Tibial artery (tissue), 4 donors: Measurements from ENCODE around the gene DNAJB14.

Source experiments
- DNase-seq, 2 donors: peaks; one replicate each; pipeline ENCODE4 v3.0.0-alpha.2; 2019
- H3K27ac ChIP-seq, 2 donors: fragments of 200-600 bp; sonication (generic) in 1 of 2; 1 replicate in 1 of 2; 2 replicates in 1 of 2; pipeline ENCODE4 v1.5.1; 2018 to 2019; ENCODE audit warnings: mild to moderate bottlenecking in 1 of 2
- H3K27me3 ChIP-seq, 2 donors: fragments of 200-600 bp; sonication (generic) in 1 of 2; one replicate each; pipeline versions ENCODE4 v1.5.1 to v1.6.0; 2016 to 2019
- H3K36me3 ChIP-seq, 3 donors: fragments of 200-600 bp; sonication (generic) in 2 of 3; one replicate each; pipeline ENCODE4 v1.5.1; 2016 to 2019; ENCODE audit warnings: mild to moderate bottlenecking in 2 of 3
- H3K4me1 ChIP-seq, 4 donors: fragments of 200-600 bp; sonication (generic) in 2 of 4; 1 replicate in 3 of 4; 2 replicates in 1 of 4; pipeline ENCODE4 v1.5.1; 2016 to 2019
- H3K4me3 ChIP-seq, 2 donors: fragments of 200-600 bp; sonication (generic) in 1 of 2; 1 replicate in 1 of 2; 2 replicates in 1 of 2; pipeline ENCODE4 v1.5.1; 2018 to 2019; ENCODE audit warnings: mild to moderate bottlenecking in 2 of 2
- H3K9me3 ChIP-seq, 3 donors: fragments of 200-600 bp; sonication (generic) in 1 of 3; one replicate each; pipeline ENCODE4 v1.5.1; 2016 to 2019
- intact Hi-C: fragments of 100-400 bp; cut with DNase I; formaldehyde crosslinking; loops from one replicate; pipeline ENCODE4 v1.15.0; 2023; ENCODE audit warnings: low total_unique reads
- TF ChIP-seq, protein P1 (sequence below), 2 experiments: fragments of 200-600 bp in 1 of 2; fragments of 450-650 bp in 1 of 2; IDR thresholded peaks; one replicate each; pipeline ENCODE4 v1.5.1; 2017 to 2019; ENCODE audit warnings: antibody characterized with exemption in 2 of 2, mild to moderate bottlenecking in 1 of 2, moderate library complexity in 1 of 2

Gene DNAJB14

DNA sequence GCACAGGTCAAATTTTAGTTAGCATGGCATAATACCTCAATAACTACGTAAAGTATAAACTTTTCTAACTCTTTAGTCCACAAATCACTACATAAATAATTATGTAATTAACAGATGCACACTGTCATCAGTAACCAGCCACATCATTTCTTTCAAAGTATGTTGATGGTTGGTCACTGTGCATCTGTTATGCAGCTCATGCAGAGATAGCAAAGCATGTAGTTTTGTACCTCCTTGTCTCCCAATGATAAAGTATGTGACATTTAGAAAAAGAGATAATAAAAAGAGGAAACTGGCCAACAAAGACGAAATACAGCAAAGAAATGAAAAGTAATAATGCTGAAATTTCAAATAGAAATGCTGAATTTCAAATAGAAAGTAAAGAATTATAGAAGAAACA is 55.1 kb downstream of the DNAJB14 start:
- Histone ChIP-seq H3K27me3 (no peaks in the 10 kb centered on the region), H3K4me1 (peaks cover 0 to 59% (median 19%) of the 10 kb centered on the region in 4 donors), H3K36me3 (peaks cover 0 to 7% (median 0%) of the 10 kb centered on the region in 3 donors), H3K4me3 (no peak overlapping the region), H3K27ac (no peak overlapping the region), H3K9me3 (no peaks in the 10 kb centered on the region)
- DNase-seq: no peak
- intact Hi-C loops: loop anchor here (5.0 kb wide), 2 partner anchors 56 to 329 kb away; partner anchors contain the start of genes DNAJB14 and TRMT10A
- TF ChIP-seq, protein P1, sequence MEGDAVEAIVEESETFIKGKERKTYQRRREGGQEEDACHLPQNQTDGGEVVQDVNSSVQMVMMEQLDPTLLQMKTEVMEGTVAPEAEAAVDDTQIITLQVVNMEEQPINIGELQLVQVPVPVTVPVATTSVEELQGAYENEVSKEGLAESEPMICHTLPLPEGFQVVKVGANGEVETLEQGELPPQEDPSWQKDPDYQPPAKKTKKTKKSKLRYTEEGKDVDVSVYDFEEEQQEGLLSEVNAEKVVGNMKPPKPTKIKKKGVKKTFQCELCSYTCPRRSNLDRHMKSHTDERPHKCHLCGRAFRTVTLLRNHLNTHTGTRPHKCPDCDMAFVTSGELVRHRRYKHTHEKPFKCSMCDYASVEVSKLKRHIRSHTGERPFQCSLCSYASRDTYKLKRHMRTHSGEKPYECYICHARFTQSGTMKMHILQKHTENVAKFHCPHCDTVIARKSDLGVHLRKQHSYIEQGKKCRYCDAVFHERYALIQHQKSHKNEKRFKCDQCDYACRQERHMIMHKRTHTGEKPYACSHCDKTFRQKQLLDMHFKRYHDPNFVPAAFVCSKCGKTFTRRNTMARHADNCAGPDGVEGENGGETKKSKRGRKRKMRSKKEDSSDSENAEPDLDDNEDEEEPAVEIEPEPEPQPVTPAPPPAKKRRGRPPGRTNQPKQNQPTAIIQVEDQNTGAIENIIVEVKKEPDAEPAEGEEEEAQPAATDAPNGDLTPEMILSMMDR (IDR thresholded peaks at IDR 0.05): no peak

DNA sequence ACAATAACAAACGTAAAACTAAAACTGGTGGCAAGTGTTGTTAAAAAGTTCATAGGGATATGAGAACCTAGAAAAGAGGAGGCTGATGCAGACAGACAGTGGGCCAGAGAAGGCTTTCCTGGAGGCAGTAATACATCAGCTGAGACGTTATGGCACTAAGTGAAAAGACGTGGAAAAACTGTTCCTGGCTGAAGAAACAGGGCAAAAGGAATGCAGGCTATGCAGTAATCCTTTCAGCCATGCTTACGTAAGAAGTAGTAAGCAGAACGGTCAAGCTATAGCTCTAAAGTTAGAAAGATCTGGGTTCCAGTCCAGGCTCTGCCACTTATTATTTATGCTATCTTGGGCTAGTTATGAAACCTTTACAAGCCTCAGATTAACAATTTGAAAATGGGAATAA is 58.6 kb downstream of the DNAJB14 start:
- TF ChIP-seq, protein P1 (IDR thresholded peaks at IDR 0.05): no peak
- peak overlapping the region in 1 of 2 donors; percentile 27 for H3K27ac ChIP-seq
- H3K4me1 ChIP-seq: peaks cover 0 to 43% (median 6%) of the 10 kb centered on the region in 4 donors
- no peak overlapping the region for H3K4me3 ChIP-seq
- no peak for DNase-seq
- H3K36me3 ChIP-seq: peaks cover 10 to 25% (median 13%) of the 10 kb centered on the region in 3 donors
- no peaks in the 10 kb centered on the region for H3K27me3 ChIP-seq
- intact Hi-C loops: no loop called here
- H3K9me3 ChIP-seq: no peaks in the 10 kb centered on the region

DNA sequence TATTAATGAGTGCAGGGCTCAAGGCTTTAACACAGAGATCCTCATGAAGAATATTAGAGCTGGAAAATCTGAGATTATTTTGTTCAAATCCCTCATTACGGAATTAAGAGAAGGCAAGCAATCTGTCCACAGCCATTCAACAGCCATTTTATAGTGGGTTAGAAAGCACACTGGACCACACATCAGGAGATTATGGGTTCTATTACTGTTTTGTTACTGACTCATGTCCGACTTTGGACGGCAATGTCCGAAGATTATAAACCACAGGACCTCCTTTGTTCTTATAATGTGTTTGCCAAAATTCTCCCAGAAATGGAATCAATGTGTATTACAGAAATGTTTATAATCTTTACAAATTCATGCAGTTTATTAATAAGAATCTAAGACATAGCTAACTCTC is 60.3 kb downstream of the DNAJB14 start:
- H3K36me3 ChIP-seq: peaks cover 19 to 35% (median 24%) of the 10 kb centered on the region in 3 donors
- H3K27me3 ChIP-seq: no peaks in the 10 kb centered on the region
- no peaks in the 10 kb centered on the region for H3K9me3 ChIP-seq
- DNase-seq: no peak
- no peak overlapping the region for H3K27ac ChIP-seq
- TF ChIP-seq, protein P1 (IDR thresholded peaks at IDR 0.05): no peak
- peaks cover 0 to 28% (median 2%) of the 10 kb centered on the region in 4 donors for H3K4me1 ChIP-seq
- intact Hi-C loops: no loop called here
- no peak overlapping the region for H3K4me3 ChIP-seq

DNA sequence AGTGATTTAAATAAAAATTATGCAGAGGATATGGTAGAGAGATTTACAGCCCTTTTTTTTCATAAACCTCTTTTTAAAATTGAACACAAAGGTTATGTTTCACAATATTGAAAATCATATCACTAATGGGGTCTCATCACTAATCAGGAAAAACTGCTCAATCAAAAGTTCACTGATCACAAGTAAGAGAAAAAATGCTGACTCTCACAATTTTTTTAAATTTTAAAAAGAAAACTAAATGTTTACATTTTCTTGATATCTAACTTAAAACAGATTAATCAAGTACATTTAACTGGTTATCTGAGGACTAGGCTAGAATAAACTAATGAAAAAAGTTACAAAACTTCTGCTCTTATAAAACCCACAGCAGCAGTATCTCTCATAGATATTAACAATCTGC is 60.7 kb downstream of the DNAJB14 start:
- Histone ChIP-seq H3K27me3 (no peaks in the 10 kb centered on the region), H3K4me3 (no peak overlapping the region), H3K9me3 (no peaks in the 10 kb centered on the region), H3K4me1 (peaks cover 0 to 23% (median 2%) of the 10 kb centered on the region in 4 donors), H3K36me3 (peaks cover 24 to 39% (median 27%) of the 10 kb centered on the region in 3 donors), H3K27ac (no peak overlapping the region)
- TF ChIP-seq, protein P1 (IDR thresholded peaks at IDR 0.05): no peak
- DNase-seq: no peak
- intact Hi-C loops: no loop called here

DNA sequence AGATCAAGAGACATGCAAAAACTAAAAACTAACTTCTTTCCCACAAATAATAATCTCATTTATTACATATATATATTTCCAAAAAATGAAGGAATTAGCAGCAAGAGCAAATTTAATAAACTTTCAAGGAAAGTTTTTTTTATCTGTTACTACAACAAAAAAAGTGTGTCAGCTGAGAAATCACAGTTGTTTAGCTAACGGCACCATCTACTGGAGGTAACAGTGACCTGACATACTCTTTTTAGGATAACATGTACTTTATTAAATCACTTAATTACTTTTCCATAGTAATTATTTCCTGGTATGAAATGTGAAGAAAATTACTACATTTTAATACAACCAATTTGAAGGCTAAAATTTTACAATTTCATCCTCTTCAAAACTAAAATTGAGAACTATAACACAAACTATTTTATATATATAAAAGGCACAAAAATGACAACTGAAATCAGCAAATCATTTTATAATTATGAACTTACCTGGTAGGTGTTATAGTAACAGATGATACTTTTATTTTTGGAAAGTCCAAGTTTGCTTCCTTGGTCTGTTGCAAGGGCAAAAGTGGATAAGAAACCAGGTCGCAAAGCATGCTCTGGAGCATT is 61.3 kb downstream of the DNAJB14 start:
- intact Hi-C loops: no loop called here
- Histone ChIP-seq H3K4me3 (no peak overlapping the region), H3K4me1 (peaks cover 0 to 23% (median 2%) of the 10 kb centered on the region in 4 donors), H3K9me3 (no peaks in the 10 kb centered on the region), H3K36me3 (peaks cover 29 to 45% (median 32%) of the 10 kb centered on the region in 3 donors), H3K27ac (no peak overlapping the region), H3K27me3 (no peaks in the 10 kb centered on the region)
- TF ChIP-seq, protein P1 (IDR thresholded peaks at IDR 0.05): peak; percentile 34
- DNase-seq: no peak
